Measurements from ENCODE around the gene CXCL8.
"Not testable (repeated sequence)": the region's sequence is repeated elsewhere in the genome, so short reads cannot be mapped to it uniquely, and the experiment has no call there.

CXCL8 gene

GRCh38 chr4:73743281-73743680 lies 2.9 kb downstream of the CXCL8 start:
- in situ Hi-C loops (cut with MboI; ENCODE audit: low sequenced_read_pairs) = no loop called here

GRCh38 chr4:73743795-73744194 lies 3.4 kb downstream of the CXCL8 start:
- in situ Hi-C loops (cut with MboI; ENCODE audit: low sequenced_read_pairs) = no loop called here

- in situ Hi-C loops (cut with MboI; ENCODE audit: low sequenced_read_pairs) = no loop called here
Observed at GRCh38 chr4:73744203-73744602, 3.8 kb downstream of the CXCL8 start.

DNA sequence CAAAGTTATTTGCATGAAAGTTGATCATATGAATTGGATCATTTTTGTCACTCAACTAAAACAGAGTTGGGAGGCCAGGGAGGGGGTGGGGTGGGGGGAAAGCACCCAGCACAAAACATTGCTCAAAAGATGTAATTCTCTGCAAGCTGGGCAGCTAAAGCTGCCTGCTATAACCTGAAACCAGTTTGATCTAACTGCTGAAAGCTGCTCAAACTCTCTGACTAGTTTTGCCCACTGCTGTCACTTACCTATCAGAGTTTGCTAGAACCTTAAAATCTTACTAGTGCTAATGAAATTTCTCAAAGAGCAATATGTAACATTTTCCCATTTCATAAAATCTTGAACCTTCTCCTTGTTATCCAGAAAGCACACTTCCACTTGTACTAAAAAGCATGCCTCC lies 10.4 kb downstream of the CXCL8 start:
- in situ Hi-C loops (cut with MboI; ENCODE audit: low sequenced_read_pairs) = no loop called here

GRCh38 chr4:73751166-73751565 lies 10.8 kb downstream of the CXCL8 start:
- in situ Hi-C loops (cut with MboI; ENCODE audit: low sequenced_read_pairs) = no loop called here

GRCh38 chr4:73751830-73752229 lies 11.5 kb downstream of the CXCL8 start:
- in situ Hi-C loops (cut with MboI; ENCODE audit: low sequenced_read_pairs) = no loop called here

- in situ Hi-C loops (cut with MboI; ENCODE audit: low sequenced_read_pairs) = no loop called here
Observed at GRCh38 chr4:73752424-73752823, 12.1 kb downstream of the CXCL8 start.

GRCh38 chr4:73753215-73753614 lies 12.8 kb downstream of the CXCL8 start:
- in situ Hi-C loops (cut with MboI; ENCODE audit: low sequenced_read_pairs) = no loop called here

GRCh38 chr4:73754934-73755333 lies 14.6 kb downstream of the CXCL8 start:
- in situ Hi-C loops (cut with MboI; ENCODE audit: low sequenced_read_pairs) = no loop called here

GRCh38 chr4:73759357-73759756 lies 19.0 kb downstream of the CXCL8 start:
- in situ Hi-C loops (cut with MboI; ENCODE audit: low sequenced_read_pairs) = no loop called here

- in situ Hi-C loops (cut with MboI; ENCODE audit: low sequenced_read_pairs) = no loop called here
Observed at GRCh38 chr4:73761856-73762255, 21.5 kb downstream of the CXCL8 start.

DNA sequence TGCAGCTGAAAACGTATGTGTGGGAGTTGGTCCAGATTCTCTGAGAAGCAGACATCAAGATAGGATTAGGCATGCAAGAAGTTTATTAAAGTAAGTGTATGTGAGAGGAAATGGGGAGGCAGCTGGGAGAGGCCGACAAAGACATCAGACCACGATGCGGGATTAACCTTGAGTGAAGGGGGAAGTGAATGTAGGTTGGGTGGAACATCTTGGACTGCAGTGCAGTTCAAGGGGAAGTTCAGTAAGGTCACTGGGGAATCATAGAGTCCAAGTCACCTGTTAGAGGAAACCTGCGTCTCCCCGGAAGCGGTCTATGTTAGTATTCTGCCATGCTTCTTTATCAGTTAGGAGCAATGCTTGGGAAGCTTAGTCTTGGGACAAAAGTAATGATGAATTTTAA lies 22.0 kb downstream of the CXCL8 start:
- in situ Hi-C loops (cut with MboI; ENCODE audit: low sequenced_read_pairs) = no loop called here

GRCh38 chr4:73763877-73764276 lies 23.5 kb downstream of the CXCL8 start:
- in situ Hi-C loops (cut with MboI; ENCODE audit: low sequenced_read_pairs) = no loop called here

- in situ Hi-C loops (cut with MboI; ENCODE audit: low sequenced_read_pairs) = no loop called here
Observed at GRCh38 chr4:73764513-73764912, 24.1 kb downstream of the CXCL8 start.

- in situ Hi-C loops (cut with MboI; ENCODE audit: low sequenced_read_pairs) = no loop called here
Observed at GRCh38 chr4:73765296-73765695, 24.9 kb downstream of the CXCL8 start.

DNA sequence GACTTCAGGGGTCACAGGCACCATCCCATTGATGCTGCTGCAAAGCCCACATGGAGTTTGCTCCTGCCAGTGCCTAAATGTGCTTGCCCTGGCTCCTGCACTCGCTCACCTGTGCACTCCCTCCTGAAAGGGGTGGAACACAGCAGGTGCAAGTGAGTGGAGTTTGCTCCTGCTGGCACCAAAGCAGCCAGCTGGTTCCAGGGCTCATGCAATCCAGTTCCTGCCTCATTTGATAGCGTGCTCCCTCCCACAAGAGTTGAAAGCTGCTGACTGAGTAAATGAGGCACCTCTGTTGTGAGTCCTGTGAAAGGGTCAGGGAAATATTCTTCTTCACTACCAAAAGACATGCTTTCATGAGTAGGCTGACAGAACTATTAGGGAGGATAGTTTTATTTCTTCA lies 30.5 kb downstream of the CXCL8 start:
- in situ Hi-C loops (cut with MboI; ENCODE audit: low sequenced_read_pairs) = no loop called here

GRCh38 chr4:73772363-73772762 lies 32.0 kb downstream of the CXCL8 start:
- in situ Hi-C loops (cut with MboI; ENCODE audit: low sequenced_read_pairs) = no loop called here

DNA sequence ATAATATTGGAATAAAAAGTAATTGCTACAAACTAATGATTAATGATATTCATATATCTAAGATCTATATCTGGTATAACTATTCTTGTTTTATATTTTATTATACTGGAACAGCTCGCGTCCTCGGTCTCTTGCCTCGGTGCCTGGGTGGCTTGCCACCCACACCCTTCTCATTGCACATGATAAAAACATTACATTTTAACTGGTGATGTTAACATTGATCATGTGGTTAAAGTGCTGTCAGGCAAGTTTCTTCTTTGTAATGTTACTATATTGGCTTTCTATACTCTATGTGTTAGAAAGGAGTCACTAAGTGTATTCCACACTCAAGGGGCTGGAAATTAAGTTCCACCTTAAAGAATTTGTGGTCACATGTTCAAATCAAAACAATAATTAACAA lies 34.0 kb downstream of the CXCL8 start:
- in situ Hi-C loops (cut with MboI; ENCODE audit: low sequenced_read_pairs) = not testable (repeated sequence)

DNA sequence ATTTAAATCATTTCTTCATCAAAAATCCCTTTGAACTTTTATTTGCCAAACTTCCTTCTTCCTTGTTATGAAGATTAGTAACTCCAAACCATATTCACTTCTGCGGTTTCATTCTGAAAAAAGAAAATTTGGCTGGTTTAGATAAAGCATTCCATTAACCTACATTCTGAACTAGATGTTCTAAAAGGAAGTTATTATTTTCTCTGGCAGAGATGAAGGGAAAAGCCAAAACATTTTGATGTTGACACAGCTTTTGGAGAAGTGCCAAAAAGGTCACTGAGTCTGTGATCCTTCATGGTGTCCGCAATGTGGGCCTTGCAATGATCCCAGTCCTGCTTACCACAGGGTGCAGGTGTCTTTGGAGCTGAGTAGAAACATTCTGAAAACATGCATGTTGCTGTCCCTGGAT lies 36.0 kb downstream of the CXCL8 start:
- in situ Hi-C loops (cut with MboI; ENCODE audit: low sequenced_read_pairs) = no loop called here

- in situ Hi-C loops (cut with MboI; ENCODE audit: low sequenced_read_pairs) = no loop called here
Observed at GRCh38 chr4:73777612-73778011, 37.2 kb downstream of the CXCL8 start.

- in situ Hi-C loops (cut with MboI; ENCODE audit: low sequenced_read_pairs) = no loop called here
Observed at GRCh38 chr4:73780243-73780642, 39.9 kb downstream of the CXCL8 start.

DNA sequence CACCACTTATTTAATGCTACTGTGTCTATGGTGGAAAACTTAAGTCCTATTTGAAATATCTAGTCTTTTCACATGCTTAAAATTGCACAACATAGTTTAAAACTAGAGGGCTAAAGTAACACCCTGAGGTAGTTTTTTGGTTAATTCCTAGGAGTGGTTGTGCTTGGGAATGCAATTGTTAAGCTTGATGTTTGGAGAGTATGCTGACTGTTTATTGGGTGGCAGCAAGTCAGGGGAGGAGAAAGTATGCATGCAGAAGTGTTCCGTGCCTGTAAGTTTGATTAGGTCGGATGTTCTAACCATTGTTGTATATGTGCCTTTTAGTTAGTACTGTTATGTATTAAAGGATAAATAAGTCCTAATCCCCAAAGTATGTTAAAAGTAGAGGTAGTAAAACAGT lies 40.5 kb downstream of the CXCL8 start:
- in situ Hi-C loops (cut with MboI; ENCODE audit: low sequenced_read_pairs) = no loop called here

DNA sequence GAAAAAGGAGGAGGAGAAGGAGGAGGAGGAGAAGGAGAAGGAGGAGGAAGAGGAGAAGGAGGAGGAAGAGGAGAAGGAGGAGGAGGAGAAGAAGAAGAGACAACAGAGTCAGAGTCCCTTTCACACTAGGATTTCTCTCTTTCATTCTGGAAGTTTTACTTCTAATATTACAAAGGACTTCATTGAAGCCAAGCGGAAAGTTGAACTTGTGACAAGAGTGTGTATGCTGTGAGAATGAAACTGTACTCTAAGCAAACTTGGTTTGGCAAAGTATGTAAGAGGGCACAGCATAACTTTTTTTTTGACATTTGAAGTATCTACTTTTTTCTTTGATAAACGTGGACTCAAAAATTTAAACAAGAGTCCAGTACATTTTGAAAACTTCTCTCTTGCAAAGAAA lies 48.0 kb downstream of the CXCL8 start:
- in situ Hi-C loops (cut with MboI; ENCODE audit: low sequenced_read_pairs) = no loop called here

All from HL-60/S4 treated with retinoic acid at 250 ng/mL for 4 days and 3 days (cell line).